ENCODE data around the gene PLCB4.

Gene PLCB4

DNA sequence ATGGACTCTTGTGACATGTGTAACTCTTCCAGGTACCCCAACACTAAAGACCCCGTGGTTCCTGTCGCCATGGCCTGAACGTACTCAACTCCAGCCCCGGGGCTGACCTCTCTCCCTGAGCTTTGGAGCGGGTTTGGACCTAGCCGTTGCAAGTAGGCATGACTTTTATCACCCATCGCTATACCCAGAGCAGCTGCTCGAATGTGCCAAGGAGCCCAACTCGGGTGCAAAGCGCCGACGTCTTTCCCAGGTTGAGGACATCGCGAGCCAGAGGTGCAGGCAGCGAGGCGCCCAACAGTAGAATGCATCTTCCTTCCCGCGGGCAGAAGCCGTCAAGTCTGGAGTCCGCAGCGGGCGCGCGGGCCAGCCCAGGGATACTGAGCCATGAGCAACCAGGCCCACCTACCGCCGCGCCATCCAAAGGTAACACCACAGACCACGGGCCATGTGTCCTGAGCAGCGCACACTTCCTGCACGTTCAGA lies 439.9 kb downstream of the PLCB4 start:
- FAIRE-seq: no peak

DNA sequence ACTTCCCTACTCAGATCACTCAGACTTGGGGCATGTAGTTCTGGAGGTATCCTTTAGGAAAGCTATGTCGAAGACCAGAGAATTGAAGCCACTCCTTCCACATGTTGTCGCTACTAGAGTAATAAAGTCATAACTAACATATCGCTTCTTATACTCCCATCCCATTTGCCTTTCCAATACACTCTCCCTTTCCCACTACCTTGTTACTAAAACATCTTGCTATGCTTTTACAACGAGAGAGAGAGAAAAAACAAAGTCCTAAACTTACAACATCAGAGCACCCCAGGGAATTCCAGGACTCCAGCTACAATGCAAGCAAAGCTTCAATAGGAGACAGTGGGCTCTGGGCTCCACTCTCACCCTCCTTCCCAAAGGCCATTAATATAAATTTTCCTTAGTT lies 440.4 kb downstream of the PLCB4 start:
- FAIRE-seq: no peak

DNA sequence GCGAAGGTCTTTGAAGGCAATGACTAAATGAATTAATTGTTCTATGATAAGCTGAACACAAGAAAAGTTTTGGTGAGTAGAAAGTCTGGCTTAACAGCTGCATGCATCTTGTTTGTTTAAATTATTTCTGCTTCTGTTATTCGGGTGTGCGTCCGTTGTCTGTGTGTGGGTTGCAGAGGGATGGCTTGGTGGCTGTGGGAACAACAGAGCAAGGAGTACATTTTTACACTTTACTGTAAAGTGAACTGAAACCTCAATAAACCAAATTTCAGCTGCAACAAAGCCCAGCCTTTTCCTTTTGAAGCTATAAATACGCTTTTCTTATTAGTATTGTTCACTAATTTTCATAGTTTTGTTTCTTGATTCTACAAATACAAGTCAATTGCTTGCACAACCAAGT lies 442.0 kb downstream of the PLCB4 start:
- FAIRE-seq: no peak

DNA sequence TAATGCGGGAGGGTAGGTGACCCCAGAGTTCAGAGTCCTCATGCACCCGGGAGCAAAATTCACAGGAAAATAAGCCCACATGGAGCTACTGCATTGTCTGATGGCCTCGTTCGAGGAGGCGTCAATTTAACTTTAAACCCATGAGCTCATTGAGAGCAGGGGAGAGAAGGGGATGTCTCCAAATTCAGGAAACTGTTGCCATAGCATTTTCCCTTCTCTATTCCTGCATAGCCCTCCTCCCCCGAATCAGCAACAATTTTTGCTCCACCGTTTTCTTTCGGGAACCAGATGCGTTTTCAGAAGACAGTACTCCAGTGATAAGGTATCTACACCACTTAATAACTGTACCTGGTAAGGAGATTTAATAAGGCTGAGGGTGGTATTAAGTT lies 445.2 kb downstream of the PLCB4 start:
- FAIRE-seq: no peak

DNA sequence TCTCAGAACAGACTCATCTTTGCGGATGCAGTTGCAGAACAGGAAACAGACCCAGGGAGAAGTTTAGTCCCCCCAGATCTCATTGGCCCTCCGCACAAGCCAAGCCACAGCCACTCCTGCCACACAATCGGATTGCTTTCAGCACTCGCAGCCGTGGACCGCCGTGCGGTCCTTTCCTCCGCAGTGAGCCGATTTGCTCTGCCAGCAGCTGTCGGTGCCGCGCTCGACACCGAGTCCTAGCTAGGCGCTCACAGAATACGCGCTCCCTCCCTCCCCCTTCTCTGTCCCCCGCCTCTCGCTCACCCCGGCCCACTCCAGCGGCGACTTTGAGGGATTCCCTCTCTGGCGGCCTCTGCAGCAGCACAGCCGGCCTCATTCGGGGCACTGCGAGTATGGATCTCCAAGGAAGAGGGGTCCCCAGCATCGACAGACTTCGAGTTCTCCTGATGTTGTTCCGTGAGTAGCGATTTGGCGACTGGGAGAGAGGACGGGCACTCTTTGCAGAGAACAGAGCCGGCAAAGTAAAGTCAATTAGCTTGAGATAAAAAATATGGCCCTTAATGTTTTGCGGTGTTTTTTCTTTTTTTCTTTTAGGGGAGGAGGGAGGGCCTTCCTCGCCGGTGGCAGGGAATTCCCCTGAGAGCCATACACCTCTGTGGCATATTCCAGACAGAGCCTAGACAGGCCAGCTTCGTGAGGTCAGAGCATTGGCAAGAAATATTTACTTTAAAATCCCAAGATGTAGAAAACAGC lies 445.8 kb downstream of the PLCB4 start, which contains the start of gene LAMP5:
Gene LAMP5 (plus strand): TSS at position 130 of the 753 bp plus-strand sequence. CDS start 263 bp downstream, at position 393.
- FAIRE-seq: no peak

DNA sequence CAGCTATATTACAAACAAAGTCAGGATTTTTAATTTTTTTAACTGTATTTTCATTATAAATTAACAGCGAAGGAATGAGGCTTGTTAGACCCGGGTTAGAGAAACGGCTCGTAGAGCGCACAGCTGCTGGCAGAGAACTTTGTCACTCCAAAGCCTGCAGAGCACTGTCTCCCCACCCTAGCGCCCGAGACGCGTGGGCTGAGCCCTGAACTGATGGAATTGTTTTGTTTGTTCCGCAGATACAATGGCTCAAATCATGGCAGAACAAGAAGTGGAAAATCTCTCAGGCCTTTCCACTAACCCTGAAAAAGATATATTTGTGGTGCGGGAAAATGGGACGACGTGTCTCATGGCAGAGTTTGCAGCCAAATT lies 446.3 kb downstream of the PLCB4 start:
- FAIRE-seq: no peak

DNA sequence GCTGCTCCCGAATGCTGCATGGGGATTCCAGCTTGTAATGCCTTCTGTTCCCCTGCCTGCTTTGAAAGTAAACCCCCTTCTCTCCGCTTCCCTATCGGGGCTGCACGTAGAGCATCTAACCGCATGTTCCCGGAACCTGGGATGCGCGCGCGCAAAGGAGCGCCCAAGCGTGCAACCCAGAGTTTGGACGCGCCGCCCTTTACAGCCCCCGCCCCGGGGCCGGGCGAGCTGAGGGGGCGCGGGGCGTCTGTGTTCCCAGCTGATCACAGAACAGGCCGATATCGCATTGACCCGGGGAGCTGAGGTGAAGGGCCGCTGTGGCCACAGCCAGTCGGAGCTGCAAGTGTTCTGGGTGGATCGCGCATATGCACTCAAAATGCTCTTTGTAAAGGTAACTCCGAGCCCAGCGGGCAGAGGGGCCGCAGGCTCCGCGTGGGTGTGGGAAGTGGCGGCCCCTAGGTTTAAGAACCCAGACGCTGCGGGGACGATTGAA lies 446.9 kb downstream of the PLCB4 start:
- no peak for FAIRE-seq

DNA sequence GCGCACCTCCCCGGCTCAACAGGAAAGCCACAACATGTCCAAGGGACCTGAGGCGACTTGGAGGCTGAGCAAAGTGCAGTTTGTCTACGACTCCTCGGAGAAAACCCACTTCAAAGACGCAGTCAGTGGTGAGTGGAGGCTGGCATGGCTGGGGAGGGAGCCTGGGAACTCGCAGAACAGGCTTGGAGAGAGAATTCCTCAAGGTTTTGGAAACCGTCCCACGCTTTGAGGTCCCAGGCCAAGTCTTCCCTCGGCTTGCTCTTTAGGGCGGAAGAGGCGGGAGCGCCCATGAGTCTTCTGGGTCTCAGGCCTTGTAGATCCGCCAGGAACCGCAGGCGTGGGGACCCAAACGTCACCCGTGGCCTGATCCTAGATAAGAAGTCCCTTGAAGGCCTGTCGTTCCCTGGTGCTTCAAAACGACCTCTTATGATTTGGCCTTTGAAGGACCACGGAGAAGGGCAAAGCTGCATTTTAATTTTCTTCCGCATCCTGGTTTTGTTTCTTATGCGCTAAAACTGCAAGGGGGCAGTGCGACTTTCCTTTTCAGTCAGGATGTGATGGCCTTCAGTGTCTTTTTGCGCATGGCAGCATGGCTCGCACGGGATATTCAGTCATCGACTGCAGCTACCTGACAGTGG lies 447.5 kb downstream of the PLCB4 start:
- no peak for FAIRE-seq

DNA sequence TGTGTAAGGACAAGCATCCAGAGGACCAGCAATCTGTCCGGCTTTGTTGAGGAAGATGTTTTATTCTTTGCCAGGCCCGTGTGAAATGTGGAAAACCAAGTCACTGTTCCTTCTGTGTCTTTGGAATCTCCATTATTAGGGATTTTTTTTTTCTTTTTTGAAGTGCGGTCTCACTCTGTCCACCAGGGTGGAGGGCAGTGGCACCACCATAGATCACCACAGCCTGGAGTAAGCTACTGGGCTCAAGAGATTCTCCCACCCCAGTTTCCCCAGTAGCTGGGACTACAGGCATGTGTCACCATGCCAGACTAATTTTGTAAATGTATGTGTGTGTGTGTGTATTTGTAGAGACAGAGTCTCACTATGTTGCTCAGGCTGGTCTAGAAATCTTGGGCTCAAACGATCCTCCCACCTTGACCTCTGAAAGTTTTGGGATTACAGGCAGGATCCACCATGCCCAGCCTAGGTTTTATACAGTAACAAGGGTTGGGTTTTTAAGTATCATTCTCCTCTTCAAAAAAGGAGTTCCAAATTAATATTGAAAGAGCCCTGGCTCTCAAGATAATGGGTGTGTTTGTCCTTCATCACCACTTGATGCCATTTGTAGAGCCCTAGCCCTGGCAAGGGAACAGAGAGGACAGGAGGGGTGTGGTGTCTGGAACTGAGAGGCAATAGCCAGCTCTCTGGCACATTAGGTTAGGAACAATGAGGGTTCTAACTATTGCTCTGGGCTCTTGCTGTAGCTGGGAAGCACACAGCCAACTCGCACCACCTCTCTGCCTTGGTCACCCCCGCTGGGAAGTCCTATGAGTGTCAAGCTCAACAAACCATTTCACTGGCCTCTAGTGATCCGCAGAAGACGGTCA lies 448.6 kb downstream of the PLCB4 start:
- no peak for FAIRE-seq

DNA sequence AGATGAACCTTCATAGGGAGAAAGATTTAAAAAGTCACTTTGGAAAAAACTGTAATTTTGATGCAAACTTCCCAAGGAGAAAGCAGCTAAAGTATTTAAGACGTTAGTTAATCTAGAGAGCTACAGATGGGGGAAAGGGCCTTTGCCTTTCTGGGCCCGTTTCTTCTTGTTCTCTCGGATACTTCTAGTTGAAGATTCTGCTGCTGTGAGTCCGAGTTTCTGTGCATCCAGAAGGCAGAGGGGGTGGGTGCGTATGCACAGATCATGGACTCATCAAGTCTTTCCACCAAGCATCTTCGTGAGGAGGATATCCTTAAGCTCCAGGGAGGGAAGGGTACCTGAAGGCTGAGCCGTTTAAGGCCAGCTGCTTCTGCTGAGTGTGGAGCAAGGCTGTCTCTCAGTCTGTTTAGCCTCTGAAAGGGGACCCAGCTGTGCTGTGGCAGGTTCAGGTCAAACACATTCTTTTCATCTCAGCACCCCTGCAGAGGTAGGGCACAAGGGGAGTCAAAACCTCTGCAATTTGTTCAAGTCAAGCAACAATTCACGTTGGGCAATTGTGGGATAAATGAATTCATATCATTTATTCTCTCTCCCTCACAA lies 449.8 kb downstream of the PLCB4 start:
- no peak for FAIRE-seq

DNA sequence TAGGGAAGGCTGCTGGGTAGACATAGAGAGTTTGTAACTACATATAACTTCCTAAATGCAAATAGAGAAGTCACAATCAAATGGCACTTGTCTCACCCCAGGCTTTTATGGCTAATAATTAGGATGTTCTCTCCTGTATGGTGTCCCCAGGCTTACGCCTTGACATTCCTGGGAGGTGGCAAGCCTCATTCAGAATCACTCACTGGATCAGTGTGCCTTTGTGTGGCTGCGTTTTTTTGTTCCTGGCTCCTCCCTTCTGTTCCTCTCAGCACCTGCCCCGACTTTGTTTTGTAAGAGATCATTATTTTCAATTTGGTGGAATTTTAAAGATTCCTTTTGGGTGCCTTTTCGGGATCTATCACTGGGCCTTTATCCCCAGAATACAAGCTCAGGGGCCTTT lies 451.2 kb downstream of the PLCB4 start:
- FAIRE-seq: no peak

DNA sequence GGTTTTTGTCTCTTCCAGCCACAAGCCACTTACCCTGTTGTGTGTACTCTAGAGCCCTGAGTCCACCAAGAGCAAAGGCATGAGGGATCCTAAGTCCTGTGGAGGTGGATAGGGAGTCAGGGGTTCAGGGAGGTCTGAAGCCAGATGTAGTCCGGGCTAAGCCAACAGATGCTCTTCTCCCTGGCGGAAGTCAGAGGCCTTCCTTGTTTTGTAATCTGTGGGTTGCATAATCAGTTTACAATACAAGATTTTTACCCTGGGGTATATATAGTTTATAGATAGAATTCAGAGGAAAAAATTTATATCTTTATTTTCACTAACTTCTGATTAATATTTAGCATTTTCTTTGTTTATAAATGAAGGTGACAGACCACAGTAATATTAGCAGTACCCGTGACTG lies 454.7 kb downstream of the PLCB4 start:
- no peak for FAIRE-seq
